DND-41 (cell line): ENCODE results near the gene RASGRF2.

Experiments used
- ATAC-seq: fragments of 200-7000 bp; cut with Tn5 transposase; 3 replicates; pipeline ENCODE4 v1.9.1; 2021; ENCODE audit warnings: low read depth; ENCODE audit not compliant: insufficient read depth
- DNase-seq: peaks from one replicate; pipeline ENCODE4 v3.0.0-alpha.2; 2020
- H2AFZ ChIP-seq: 2 replicates; pipeline ENCODE4 v1.6.0; 2012; ENCODE audit warnings: low read depth, low read length
- H3K27ac ChIP-seq: 2 replicates; pipeline ENCODE4 v1.5.1; 2012; ENCODE audit warnings: low read length, inconsistent platforms
- H3K27me3 ChIP-seq: fragments of 200-600 bp; sonication (generic); 2 replicates; pipeline ENCODE4 v1.6.0; 2012; ENCODE audit warnings: low read length, mild to moderate bottlenecking, inconsistent platforms; ENCODE audit not compliant: insufficient read depth, poor library complexity
- H3K36me3 ChIP-seq: 2 replicates; pipeline ENCODE4 v1.5.1; 2012; ENCODE audit warnings: low read length, inconsistent platforms; ENCODE audit not compliant: insufficient read depth
- H3K4me1 ChIP-seq: 2 replicates; pipeline ENCODE4 v1.5.1; 2012; ENCODE audit warnings: mild to moderate bottlenecking, low read length; ENCODE audit not compliant: insufficient read depth
- H3K4me2 ChIP-seq: 2 replicates; pipeline ENCODE4 v1.6.0; 2012; ENCODE audit warnings: mild to moderate bottlenecking, moderate library complexity, low read length, inconsistent platforms; ENCODE audit not compliant: insufficient read depth
- H3K4me3 ChIP-seq, 2 experiments: fragments of 200-600 bp in 1 of 2; shearing (Covaris generic) in 1 of 2; 2 replicates each; pipeline ENCODE4 v1.5.1; 2012 to 2016; ENCODE audit warnings: inconsistent platforms in 2 of 2, low read length in 2 of 2, mild to moderate bottlenecking in 2 of 2, low read depth in 1 of 2, moderate library complexity in 1 of 2
- H3K79me2 ChIP-seq: 2 replicates; pipeline ENCODE4 v1.6.0; 2012; ENCODE audit warnings: low read length, inconsistent platforms; ENCODE audit not compliant: insufficient read depth
- H3K9ac ChIP-seq: 2 replicates; pipeline ENCODE4 v1.6.0; 2012; ENCODE audit warnings: low read depth, mild to moderate bottlenecking, inconsistent platforms, low read length, moderate library complexity
- H3K9me3 ChIP-seq: 2 replicates; pipeline ENCODE4 v1.5.1; 2012; ENCODE audit warnings: low read length, moderate library complexity, mild to moderate bottlenecking, inconsistent platforms; ENCODE audit not compliant: insufficient read depth, severe bottlenecking
- H4K20me1 ChIP-seq: 2 replicates; pipeline ENCODE4 v1.6.0; 2012; ENCODE audit warnings: low read length; ENCODE audit not compliant: insufficient read depth
- EZH2 ChIP-seq: IDR thresholded peaks from 3 replicates; pipeline ENCODE4 v1.6.1; 2012; ENCODE audit warnings: borderline replicate concordance, low read depth, mild to moderate bottlenecking, moderate library complexity, low read length, inconsistent platforms; ENCODE audit not compliant: severe bottlenecking
- TF ChIP-seq, protein P1 (sequence below): IDR thresholded peaks from 2 replicates; pipeline ENCODE4 v1.5.1; 2012; ENCODE audit warnings: borderline replicate concordance, low read length, moderate library complexity, mild to moderate bottlenecking; ENCODE audit not compliant: poor library complexity, severe bottlenecking; ENCODE audit errors: extremely low read depth

Gene RASGRF2

GRCh38 chr5:81195335-81195929 lies 235.3 kb downstream of the RASGRF2 start:
- no peak for ATAC-seq
- TF ChIP-seq EZH2: no peak
- TF ChIP-seq, protein P1, sequence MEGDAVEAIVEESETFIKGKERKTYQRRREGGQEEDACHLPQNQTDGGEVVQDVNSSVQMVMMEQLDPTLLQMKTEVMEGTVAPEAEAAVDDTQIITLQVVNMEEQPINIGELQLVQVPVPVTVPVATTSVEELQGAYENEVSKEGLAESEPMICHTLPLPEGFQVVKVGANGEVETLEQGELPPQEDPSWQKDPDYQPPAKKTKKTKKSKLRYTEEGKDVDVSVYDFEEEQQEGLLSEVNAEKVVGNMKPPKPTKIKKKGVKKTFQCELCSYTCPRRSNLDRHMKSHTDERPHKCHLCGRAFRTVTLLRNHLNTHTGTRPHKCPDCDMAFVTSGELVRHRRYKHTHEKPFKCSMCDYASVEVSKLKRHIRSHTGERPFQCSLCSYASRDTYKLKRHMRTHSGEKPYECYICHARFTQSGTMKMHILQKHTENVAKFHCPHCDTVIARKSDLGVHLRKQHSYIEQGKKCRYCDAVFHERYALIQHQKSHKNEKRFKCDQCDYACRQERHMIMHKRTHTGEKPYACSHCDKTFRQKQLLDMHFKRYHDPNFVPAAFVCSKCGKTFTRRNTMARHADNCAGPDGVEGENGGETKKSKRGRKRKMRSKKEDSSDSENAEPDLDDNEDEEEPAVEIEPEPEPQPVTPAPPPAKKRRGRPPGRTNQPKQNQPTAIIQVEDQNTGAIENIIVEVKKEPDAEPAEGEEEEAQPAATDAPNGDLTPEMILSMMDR: no peak
- Histone ChIP-seq H3K36me3 (no peaks in the 10 kb centered on the region), H3K27me3 (no peaks in the 10 kb centered on the region), H2AFZ (peak overlapping the region; percentile 53; the same call in 1 of the 2 replicates), H3K9ac (no peak overlapping the region), H3K4me1 (peaks cover 7% of the 10 kb centered on the region), H4K20me1 (no peaks in the 10 kb centered on the region), H3K27ac (no peak overlapping the region), H3K4me2 (peak overlapping the region; percentile 23; the same call in 1 of the 2 replicates), H3K4me3 (no peak overlapping the region), H3K9me3 (no peaks in the 10 kb centered on the region), H3K79me2 (no peaks in the 10 kb centered on the region)
- no peak for DNase-seq

DNA sequence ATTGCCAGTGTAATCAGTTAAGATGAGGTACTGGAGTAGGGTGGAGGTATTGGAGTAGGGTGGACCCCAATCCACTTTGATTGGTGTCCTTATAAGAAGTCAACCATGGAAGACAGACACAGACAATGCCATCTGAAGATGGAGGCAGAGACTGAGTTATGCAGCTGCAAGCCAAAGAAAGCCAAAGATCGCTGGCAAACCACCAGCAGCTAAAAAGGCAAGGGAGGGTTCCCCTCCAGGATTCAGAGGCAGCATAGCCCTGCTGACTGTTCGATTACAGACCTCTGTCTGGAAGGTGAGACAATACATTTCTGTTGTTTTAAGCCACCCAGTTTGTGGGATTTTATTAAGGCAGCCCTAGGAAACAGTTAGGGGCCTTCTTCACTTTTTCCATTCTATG lies 242.5 kb downstream of the RASGRF2 start:
- no peaks in the 10 kb centered on the region for H3K79me2 ChIP-seq

DNA sequence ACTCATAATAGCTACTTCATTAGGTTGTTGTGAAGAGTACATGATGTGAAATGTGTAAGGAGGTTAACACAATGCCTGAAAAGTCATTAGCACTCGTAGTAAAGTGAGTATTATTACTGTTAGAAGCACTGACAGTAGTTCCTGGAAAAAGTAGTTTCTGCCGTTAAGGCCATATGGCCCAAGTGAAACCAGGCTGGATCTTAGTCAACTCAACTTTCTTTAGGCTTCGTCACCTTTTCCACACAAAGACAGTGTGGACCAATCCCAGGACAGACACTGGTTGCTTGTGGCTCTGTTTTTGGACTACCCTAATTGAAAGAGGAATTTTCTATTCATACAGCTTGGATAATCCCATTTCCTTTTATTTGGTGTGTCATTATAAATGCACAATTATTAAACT lies 243.6 kb downstream of the RASGRF2 start:
- Histone ChIP-seq H2AFZ (no peak overlapping the region), H3K27ac (no peak overlapping the region), H3K4me3 (no peak overlapping the region), H3K79me2 (no peaks in the 10 kb centered on the region), H3K27me3 (no peaks in the 10 kb centered on the region), H3K36me3 (no peaks in the 10 kb centered on the region), H3K4me2 (no peak overlapping the region), H3K9ac (no peak overlapping the region), H4K20me1 (no peaks in the 10 kb centered on the region), H3K9me3 (no peaks in the 10 kb centered on the region), H3K4me1 (no peaks in the 10 kb centered on the region)
- TF ChIP-seq, protein P1: no peak
- TF ChIP-seq EZH2: no peak
- no peak for ATAC-seq
- DNase-seq: no peak

More for the DNA sequence above, 242.5 kb downstream of the RASGRF2 start:
- Histone ChIP-seq H3K4me1 (no peaks in the 10 kb centered on the region), H3K9ac (no peak overlapping the region), H3K27ac (no peak overlapping the region), H3K9me3 (no peaks in the 10 kb centered on the region), H3K27me3 (no peaks in the 10 kb centered on the region), H3K4me3 (no peak overlapping the region), H2AFZ (no peak overlapping the region), H3K36me3 (no peaks in the 10 kb centered on the region), H3K4me2 (no peak overlapping the region), H4K20me1 (no peaks in the 10 kb centered on the region)
- ATAC-seq (no peak), DNase-seq (no peak)
- no peak for TF ChIP-seq EZH2
- TF ChIP-seq, protein P1: no peak

DNA sequence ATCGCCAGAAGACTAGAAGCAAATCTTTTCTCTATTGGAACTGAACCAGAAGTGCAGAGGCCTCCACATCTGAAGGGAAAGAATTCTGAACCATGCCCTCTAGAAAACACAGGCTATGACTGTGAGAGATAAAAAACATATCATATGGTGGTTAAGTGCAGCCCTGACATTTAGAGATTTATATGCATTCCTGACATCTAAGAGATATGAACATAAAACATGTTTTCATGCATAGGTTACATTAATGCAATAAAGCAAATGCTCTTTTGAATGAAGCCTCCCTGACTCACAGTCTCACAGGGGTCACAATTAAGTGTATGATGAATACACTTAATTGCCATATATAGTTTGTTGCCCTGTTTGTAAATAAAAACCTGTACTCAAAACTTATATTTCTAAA lies 244.0 kb downstream of the RASGRF2 start:
- H3K27ac ChIP-seq: no peak overlapping the region
- ATAC-seq (no peak), DNase-seq (no peak)
- H3K27me3 ChIP-seq: no peaks in the 10 kb centered on the region
- H4K20me1 ChIP-seq: no peaks in the 10 kb centered on the region
- no peak overlapping the region for H2AFZ ChIP-seq
- no peak overlapping the region for H3K4me3 ChIP-seq
- no peaks in the 10 kb centered on the region for H3K4me1 ChIP-seq
- H3K4me2 ChIP-seq: no peak overlapping the region
- H3K36me3 ChIP-seq: no peaks in the 10 kb centered on the region
- H3K79me2 ChIP-seq: no peaks in the 10 kb centered on the region
- H3K9me3 ChIP-seq: no peaks in the 10 kb centered on the region
- H3K9ac ChIP-seq: no peak overlapping the region
- no peak for TF ChIP-seq EZH2
- TF ChIP-seq, protein P1: no peak
